Adrenal gland (tissue), 12 donors: ENCODE results near the gene FAM120C. TPM values are rescaled to one million over a fixed set of nuclear protein-coding genes. Genes with fewer than 3 reads are reported as not detected.

Source experiments
- DNase-seq, 7 donors: peaks; one replicate each; pipeline ENCODE4 v3.0.0-alpha.2; 2019 to 2020
- H3K27ac ChIP-seq, 5 donors: fragments of 200-600 bp; sonication (generic) in 4 of 5; 1 replicate in 3 of 5; 2 replicates in 2 of 5; pipeline versions ENCODE4 v1.5.1 to v1.8.0; 2016 to 2020; ENCODE audit warnings: mild to moderate bottlenecking in 1 of 5
- H3K27me3 ChIP-seq: fragments of 200-600 bp; 2 replicates; pipeline ENCODE4 v1.8.0; 2021
- H3K36me3 ChIP-seq, 2 donors: fragments of 200-600 bp; replicated peaks in 1 of 2; 1 replicate in 1 of 2; 2 replicates in 1 of 2; pipeline versions ENCODE4 v1.5.1 to v1.8.0; 2018 to 2022
- H3K4me1 ChIP-seq, 2 donors: fragments of 200-600 bp; replicated peaks in 1 of 2; 1 replicate in 1 of 2; 2 replicates in 1 of 2; pipeline versions ENCODE4 v1.5.1 to v1.8.0; 2018 to 2021
- H3K4me3 ChIP-seq, 4 donors: fragments of 200-600 bp; sonication (generic) in 3 of 4; one replicate each; pipeline ENCODE4 v1.5.1; 2016 to 2018
- H3K9me3 ChIP-seq, 3 donors: fragments of 200-600 bp; sonication (generic) in 1 of 3; replicated peaks in 1 of 3; 1 replicate in 2 of 3; 2 replicates in 1 of 3; pipeline versions ENCODE4 v1.5.1 to v1.8.0; 2016 to 2021
- CTCF ChIP-seq, 6 experiments: fragments of 450-650 bp in 4 of 6; fragments of 200-600 bp in 2 of 6; sonication (generic) in 1 of 6; IDR thresholded peaks; 1 replicate in 5 of 6; 2 replicates in 1 of 6; pipeline versions ENCODE4 v1.5.1 to v1.8.0; 2016 to 2021; ENCODE audit warnings: antibody characterized with exemption in 6 of 6, mild to moderate bottlenecking in 2 of 6, moderate library complexity in 1 of 6
- POLR2A ChIP-seq, 2 donors: fragments of 450-650 bp; IDR thresholded peaks; one replicate each; pipeline ENCODE4 v1.6.1; 2017; ENCODE audit warnings: antibody characterized with exemption in 2 of 2, mild to moderate bottlenecking in 2 of 2, moderate library complexity in 1 of 2
- WGBS, 4 donors: extraction: QIAGEN DNeasy Blood & Tissue Kit in 2 of 4; methylation state at CpG; one replicate each; pipeline versions ENCODE4 v1.1.5 to v1.1.7; 2013 to 2017; 5-methylcytosine and 5-hydroxymethylcytosine counted together
- intact Hi-C, 2 donors: fragments of 100-400 bp; cut with DNase I; formaldehyde crosslinking; loops; one replicate each; pipeline versions ENCODE4 v1.14.1 to v1.15.0; 2022 to 2023
- polyA plus RNA-seq, 3 donors: library from polyadenylated mRNA; stranded (reverse); fragments of 200-250 nt in 2 of 3; fragments of 350-450 nt in 1 of 3; fragmentation: Illumina TruSeq in 1 of 3; extraction: RNeasy Lipid Tissue Mini Kit (QIAGEN cat#74804) in 1 of 3; gene quantifications; one replicate each; pipeline ENCODE4 v1.2.3, GENCODE V29; 2013 to 2014
- total RNA-seq, 9 donors: library from RNA; depleted of rRNA in 4 of 9; stranded (reverse); fragments of >200 nt in 4 of 9; fragments of 120-200 nt in 1 of 9; fragmentation: NEBNext Ultra II Directional in 1 of 9; extraction: Animal tissue kit (Norgen Biotek cat#: 25700) in 1 of 9; gene quantifications; one replicate each; pipeline versions ENCODE4 v1.1.0 to v1.2.4, GENCODE V29; 2013 to 2023
- donor health status: healthy with polysubstance abuse.
- donor health status: Bipolar disorder and iron deficiency.
- donor health status: DM: yes; HTN: yes; CAD: no.
- donor health status: DM: no; HTN: no; CAD: no.
- donor health status: DM: no; HTN: no; CAD: no.
- donor health status: DM: yes; HTN: yes; CAD: no.

FAM120C gene
- total and polyA plus RNA-seq, 12 donors: 6.3 to 18.8 (median 12.3) TPM

GRCh38 chrX:54064564-54064963 lies 118.5 kb downstream of the FAM120C start:
- no peak for TF ChIP-seq CTCF (IDR thresholded peaks at IDR 0.05)
- TF ChIP-seq POLR2A (IDR thresholded peaks at IDR 0.05): no peak
- 72 to 85% (median 81%) methylated on average over 2 to 3 of the region's 3 CpGs for whole genome bisulfite sequencing, 4 donors
- Histone ChIP-seq H3K9me3 (no peaks in the 10 kb centered on the region), H3K4me3 (no peak overlapping the region), H3K36me3 (no peaks in the 10 kb centered on the region), H3K4me1 (no peaks in the 10 kb centered on the region), H3K27ac (no peak overlapping the region), H3K27me3 (no peaks in the 10 kb centered on the region)
- DNase-seq: no peak
- intact Hi-C loops: no loop called here

- intact Hi-C loops: no loop called here
- H3K4me1 ChIP-seq: no peaks in the 10 kb centered on the region
- no peak overlapping the region for H3K27ac ChIP-seq
- TF ChIP-seq POLR2A (IDR thresholded peaks at IDR 0.05): no peak
- TF ChIP-seq CTCF (IDR thresholded peaks at IDR 0.05): no peak
- no peaks in the 10 kb centered on the region for H3K27me3 ChIP-seq
- no peak overlapping the region for H3K4me3 ChIP-seq
- DNase-seq: no peak
- no peaks in the 10 kb centered on the region for H3K36me3 ChIP-seq
- 67 to 84% (median 76%) methylated on average over 2 of the region's 2 CpGs; no CpG with 5 or more reads in 1 of the 4 donors for WGBS, 4 donors
- H3K9me3 ChIP-seq: no peaks in the 10 kb centered on the region
Observed at GRCh38 chrX:54063361-54063760, 119.7 kb downstream of the FAM120C start.

GRCh38 chrX:54049801-54050200 lies 133.3 kb downstream of the FAM120C start:
- Histone ChIP-seq H3K4me1 (no peaks in the 10 kb centered on the region), H3K27me3 (no peaks in the 10 kb centered on the region), H3K9me3 (no peaks in the 10 kb centered on the region), H3K4me3 (no peak overlapping the region), H3K36me3 (no peaks in the 10 kb centered on the region), H3K27ac (no peak overlapping the region)
- WGBS, 4 donors: 20 to 53% (median 35%) methylated on average over 2 to 3 of the region's 3 CpGs
- DNase-seq: peak in 2 of 7 donors; percentile 14 to 33
- no peak for TF ChIP-seq CTCF (IDR thresholded peaks at IDR 0.05)
- TF ChIP-seq POLR2A (IDR thresholded peaks at IDR 0.05): no peak
- intact Hi-C loops: no loop called here

- Histone ChIP-seq H3K4me3 (no peak overlapping the region), H3K4me1 (no peaks in the 10 kb centered on the region), H3K27me3 (no peaks in the 10 kb centered on the region), H3K9me3 (no peaks in the 10 kb centered on the region), H3K27ac (no peak overlapping the region), H3K36me3 (no peaks in the 10 kb centered on the region)
- intact Hi-C loops: no loop called here
- TF ChIP-seq CTCF (IDR thresholded peaks at IDR 0.05) (no peak), POLR2A (IDR thresholded peaks at IDR 0.05) (no peak)
- DNase-seq: no peak
- WGBS, 4 donors: 53 to 79% (median 56%) methylated on average over 1 of the region's 1 CpG
Observed at GRCh38 chrX:54048412-54048811, 134.6 kb downstream of the FAM120C start.
